ENCODE measurements around the gene CNGB1.

Gene CNGB1

GRCh38 chr16:57984443-57985203, 13.7 kb upstream of the CNGB1 start:
- no peak overlapping the region for H3K4me2 ChIP-seq (ENCODE audit: low read length)
- no peak for TF ChIP-seq CTCF (IDR thresholded peaks at IDR 0.05; ENCODE audit: low read length)
- TF ChIP-seq EZH2 (IDR thresholded peaks at IDR 0.05; ENCODE audit: borderline replicate concordance, low read length), result no peak
- H4K20me1 ChIP-seq (ENCODE audit: insufficient read depth, low read length), result no peaks in the 10 kb centered on the region
- no peaks in the 10 kb centered on the region for H3K36me3 ChIP-seq (ENCODE audit: insufficient read depth, low read length)
- H3K9me2 ChIP-seq (ENCODE audit: low read depth, low read length), result no peaks in the 10 kb centered on the region
- no peaks in the 10 kb centered on the region for H3K9me3 ChIP-seq (ENCODE audit: low read length)
- H3K9ac ChIP-seq (ENCODE audit: low read length), result no peak overlapping the region
- no peaks in the 10 kb centered on the region for H3K4me1 ChIP-seq (ENCODE audit: insufficient read depth, low read length, severe bottlenecking)
- H3K27ac ChIP-seq (ENCODE audit: low read depth, low read length, poor library complexity, severe bottlenecking), result no peak overlapping the region
- H2AFZ ChIP-seq (ENCODE audit: low read length), result no peak overlapping the region
- no peaks in the 10 kb centered on the region for H3F3A ChIP-seq (ENCODE audit: insufficient read depth, low read length)
- H3K79me2 ChIP-seq (ENCODE audit: insufficient read depth, low read length), result no peaks in the 10 kb centered on the region
- H3K4me3 ChIP-seq (ENCODE audit: low read depth, low read length, poor library complexity, severe bottlenecking), result no peak overlapping the region
- H3K27me3 ChIP-seq (ENCODE audit: insufficient read depth, low read length), result no peaks in the 10 kb centered on the region

GRCh38 chr16:57982385-57982784, 11.5 kb upstream of the CNGB1 start:
- Histone ChIP-seq H3K27ac (ENCODE audit: low read depth, low read length, poor library complexity, severe bottlenecking) (no peak overlapping the region), H3F3A (ENCODE audit: insufficient read depth, low read length) (no peaks in the 10 kb centered on the region), H3K9me3 (ENCODE audit: low read length) (no peaks in the 10 kb centered on the region), H2AFZ (ENCODE audit: low read length) (no peak overlapping the region), H3K9me2 (ENCODE audit: low read depth, low read length) (no peaks in the 10 kb centered on the region), H3K79me2 (ENCODE audit: insufficient read depth, low read length) (no peaks in the 10 kb centered on the region), H3K4me3 (ENCODE audit: low read depth, low read length, poor library complexity, severe bottlenecking) (no peak overlapping the region), H3K36me3 (ENCODE audit: insufficient read depth, low read length) (no peaks in the 10 kb centered on the region), H3K27me3 (ENCODE audit: insufficient read depth, low read length) (no peaks in the 10 kb centered on the region), H3K4me1 (ENCODE audit: insufficient read depth, low read length, severe bottlenecking) (no peaks in the 10 kb centered on the region), H3K9ac (ENCODE audit: low read length) (no peak overlapping the region), H4K20me1 (ENCODE audit: insufficient read depth, low read length) (no peaks in the 10 kb centered on the region), H3K4me2 (ENCODE audit: low read length) (no peak overlapping the region)
- no peak for TF ChIP-seq EZH2 (IDR thresholded peaks at IDR 0.05; ENCODE audit: borderline replicate concordance, low read length)
- TF ChIP-seq CTCF (IDR thresholded peaks at IDR 0.05; ENCODE audit: low read length), result no peak

- H3K4me2 ChIP-seq (ENCODE audit: low read length), result no peak overlapping the region
- H3K79me2 ChIP-seq (ENCODE audit: insufficient read depth, low read length), result no peaks in the 10 kb centered on the region
- no peaks in the 10 kb centered on the region for H3K9me2 ChIP-seq (ENCODE audit: low read depth, low read length)
- H4K20me1 ChIP-seq (ENCODE audit: insufficient read depth, low read length), result no peaks in the 10 kb centered on the region
- no peaks in the 10 kb centered on the region for H3K9me3 ChIP-seq (ENCODE audit: low read length)
- H3K27me3 ChIP-seq (ENCODE audit: insufficient read depth, low read length), result no peaks in the 10 kb centered on the region
- H3F3A ChIP-seq (ENCODE audit: insufficient read depth, low read length), result no peaks in the 10 kb centered on the region
- no peaks in the 10 kb centered on the region for H3K36me3 ChIP-seq (ENCODE audit: insufficient read depth, low read length)
- TF ChIP-seq EZH2 (IDR thresholded peaks at IDR 0.05; ENCODE audit: borderline replicate concordance, low read length) (no peak), CTCF (IDR thresholded peaks at IDR 0.05; ENCODE audit: low read length) (no peak)
- H3K9ac ChIP-seq (ENCODE audit: low read length), result no peak overlapping the region
- no peak overlapping the region for H3K27ac ChIP-seq (ENCODE audit: low read depth, low read length, poor library complexity, severe bottlenecking)
- H2AFZ ChIP-seq (ENCODE audit: low read length), result no peak overlapping the region
- H3K4me3 ChIP-seq (ENCODE audit: low read depth, low read length, poor library complexity, severe bottlenecking), result no peak overlapping the region
- H3K4me1 ChIP-seq (ENCODE audit: insufficient read depth, low read length, severe bottlenecking), result no peaks in the 10 kb centered on the region
These were observed 10.7 kb upstream of the CNGB1 start for GRCh38 chr16:57981636-57982035.

Measured in OCI-LY1 (cell line).